T-cell (primary cell): ENCODE measurements around the gene KRT33A. TPM values are rescaled to one million over a fixed set of nuclear protein-coding genes. Genes with fewer than 3 reads are reported as not detected.

ENCODE experiments used
- ATAC-seq, 4 experiments: fragments of 200-7000 bp in 3 of 4; fragments of 150-1000 bp in 1 of 4; cut with Tn5 transposase; replicated peaks in 1 of 4; 1 replicate in 3 of 4; 2 replicates in 1 of 4; pipeline ENCODE4 v1.10.0; 2021; ENCODE audit warnings: moderate library complexity in 3 of 4, mild to moderate bottlenecking in 2 of 4, moderate number of reproducible peaks in 1 of 4
- CTCF ChIA-PET, 2 donors: fragments of 300-600 bp; sonication (Branson Sonifier 250); formaldehyde crosslinking; loops; one replicate each; lab custom pipeline; 2022; ENCODE audit warnings: antibody characterized with exemption in 2 of 2; lab: Charles Lee
- POLR2A ChIA-PET, 2 donors: fragments of 300-600 bp; sonication (Branson Sonifier 250); formaldehyde crosslinking; loops; one replicate each; lab custom pipeline; 2022; ENCODE audit warnings: antibody characterized with exemption in 2 of 2; lab: Charles Lee
- DNase-seq, 35 experiments: peaks; one replicate each; pipeline versions ENCODE4 v3.0.0 to v3.0.0-alpha.2; 2013 to 2023
- H3K27ac ChIP-seq: one replicate; pipeline ENCODE4 v1.5.1; 2013; ENCODE audit warnings: low read length
- H3K27me3 ChIP-seq, 2 experiments: replicated peaks in 1 of 2; 1 replicate in 1 of 2; 2 replicates in 1 of 2; pipeline versions ENCODE4 v1.6.1 to v1.7.0; 2013; ENCODE audit warnings: low read length in 1 of 2, mixed read lengths in 1 of 2; ENCODE audit not compliant: control insufficient read depth in 2 of 2, insufficient read depth in 2 of 2; ENCODE audit errors: extremely low read depth in 1 of 2
- H3K36me3 ChIP-seq, 2 donors: 1 replicate in 1 of 2; 2 replicates in 1 of 2; pipeline versions ENCODE4 v1.6.1 to v1.7.0; 2013; ENCODE audit warnings: low read length in 1 of 2; ENCODE audit not compliant: control insufficient read depth in 2 of 2, insufficient read depth in 1 of 2; ENCODE audit errors: extremely low read depth in 1 of 2
- H3K4me1 ChIP-seq, 2 experiments: 1 replicate in 1 of 2; 2 replicates in 1 of 2; pipeline versions ENCODE4 v1.6.1 to v1.7.0; 2013; ENCODE audit warnings: low read length in 2 of 2, mixed read lengths in 1 of 2; ENCODE audit not compliant: insufficient read depth in 2 of 2, control insufficient read depth in 1 of 2; ENCODE audit errors: extremely low read depth in 1 of 2
- H3K4me3 ChIP-seq, 2 donors: 1 replicate in 1 of 2; 2 replicates in 1 of 2; pipeline versions ENCODE4 v1.5.1 to v1.7.0; 2013; ENCODE audit warnings: mild to moderate bottlenecking in 2 of 2, low read length in 1 of 2, moderate library complexity in 1 of 2; ENCODE audit not compliant: control insufficient read depth in 1 of 2; ENCODE audit errors: extremely low read depth in 1 of 2
- H3K9me3 ChIP-seq: 2 replicates; pipeline ENCODE4 v1.7.0; 2013
- H3K27ac Mint-ChIP-seq, 2 donors: one replicate each; pipeline ENCODE4 v1.8.0; 2020 to 2021; ENCODE audit warnings: mild to moderate bottlenecking in 2 of 2, mixed read lengths in 2 of 2
- H3K27me3 Mint-ChIP-seq, 2 donors: one replicate each; pipeline ENCODE4 v1.8.0; 2021 to 2022; ENCODE audit warnings: mixed read lengths in 2 of 2
- H3K36me3 Mint-ChIP-seq: one replicate; pipeline ENCODE4 v1.8.0; 2021; ENCODE audit warnings: mixed read lengths
- H3K4me1 Mint-ChIP-seq, 3 donors: one replicate each; pipeline ENCODE4 v1.8.0; 2020 to 2022; ENCODE audit warnings: mixed read lengths in 3 of 3, mild to moderate bottlenecking in 1 of 3
- H3K4me3 Mint-ChIP-seq, 3 donors: one replicate each; pipeline ENCODE4 v1.8.0; 2020 to 2022; ENCODE audit warnings: mild to moderate bottlenecking in 3 of 3, mixed read lengths in 3 of 3, moderate library complexity in 3 of 3
- H3K9me3 Mint-ChIP-seq, 3 donors: one replicate each; pipeline ENCODE4 v1.8.0; 2020 to 2022; ENCODE audit warnings: mixed read lengths in 3 of 3
- WGBS: methylation state at CpG from one replicate; pipeline ENCODE4 v1.1.5; 2013; ENCODE audit warnings: missing lambda C conversion rate; ENCODE audit not compliant: insufficient coverage; 5-methylcytosine and 5-hydroxymethylcytosine counted together
- total RNA-seq, 35 experiments: library from RNA in 6 of 35; stranded (reverse) in 6 of 35; fragments of 120-200 nt in 1 of 35; gene quantifications; one replicate each; pipeline versions ENCODE4 v1.2.1 to v1.2.4 and lab custom pipeline; 2013 to 2026

KRT33A gene
- total RNA-seq, 5 donors from 2014 or later (not counting 1 experiment from before 2014, with no cell fraction given): not detected

DNA sequence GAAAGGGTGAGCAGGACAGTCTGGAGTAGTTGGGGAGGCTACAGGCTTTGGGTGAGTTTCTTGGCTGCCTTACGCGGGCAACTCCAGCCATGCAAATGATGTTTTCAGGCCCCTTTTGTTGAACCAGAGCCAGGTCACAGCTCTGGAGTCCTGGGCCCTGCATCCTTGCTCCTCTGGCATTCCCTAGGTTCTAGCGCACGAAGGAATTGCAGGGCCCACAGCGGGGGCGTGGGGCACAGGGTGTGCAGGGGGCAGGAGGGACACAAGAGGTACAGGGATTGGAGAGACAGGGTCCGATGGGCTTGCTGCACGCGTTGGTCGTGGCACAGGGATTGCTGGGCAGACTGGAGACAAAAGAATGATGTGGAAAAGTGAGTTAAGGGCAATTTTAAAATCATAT lies 43.2 kb upstream of the KRT33A start:
- no peaks in the 10 kb centered on the region for H3K36me3 ChIP-seq
- H3K4me1 Mint-ChIP-seq: peaks cover 0 to 3% (median 1%) of the 10 kb centered on the region in 3 donors
- no peaks in the 10 kb centered on the region for H3K27me3 ChIP-seq
- ATAC-seq (no peak), DNase-seq (no peak)
- ChIA-PET POLR2A (no interaction called here), CTCF (no interaction called here)
- no peak overlapping the region for H3K4me3 ChIP-seq
- H3K27ac Mint-ChIP-seq: no peak overlapping the region
- no peaks in the 10 kb centered on the region for H3K9me3 Mint-ChIP-seq
- no peaks in the 10 kb centered on the region for H3K9me3 ChIP-seq
- H3K4me3 Mint-ChIP-seq: no peak overlapping the region
- no peaks in the 10 kb centered on the region for H3K36me3 Mint-ChIP-seq
- WGBS: 82% methylated on average over 5 of the region's 10 CpGs
- peaks cover 5 to 11% of the 10 kb centered on the region in 2 donors for H3K27me3 Mint-ChIP-seq
- no peaks in the 10 kb centered on the region for H3K4me1 ChIP-seq
- no peak overlapping the region for H3K27ac ChIP-seq

- ATAC-seq (no peak), DNase-seq (no peak)
- Histone ChIP-seq H3K4me3 (no peak overlapping the region), H3K4me1 (no peaks in the 10 kb centered on the region), H3K27me3 (no peaks in the 10 kb centered on the region), H3K27ac (no peak overlapping the region), H3K36me3 (no peaks in the 10 kb centered on the region), H3K9me3 (no peaks in the 10 kb centered on the region)
- H3K4me3 Mint-ChIP-seq: no peak overlapping the region
- H3K36me3 Mint-ChIP-seq: no peaks in the 10 kb centered on the region
- peaks cover 0 to 3% (median 1%) of the 10 kb centered on the region in 3 donors for H3K4me1 Mint-ChIP-seq
- WGBS: 71% methylated on average over 3 of the region's 5 CpGs
- H3K27me3 Mint-ChIP-seq: peaks cover 5 to 11% of the 10 kb centered on the region in 2 donors
- H3K27ac Mint-ChIP-seq: no peak overlapping the region
- no peaks in the 10 kb centered on the region for H3K9me3 Mint-ChIP-seq
- POLR2A ChIA-PET: no interaction called here
- CTCF ChIA-PET: no interaction called here
Observed at GRCh38 chr17:41393294-41393693, 42.7 kb upstream of the KRT33A start.

- H3K4me1 ChIP-seq: no peaks in the 10 kb centered on the region
- H3K9me3 Mint-ChIP-seq: peaks cover 0 to 5% (median 2%) of the 10 kb centered on the region in 3 donors
- DNase-seq: no peak
- CTCF ChIA-PET: no interaction called here
- peaks cover 0 to 3% (median 1%) of the 10 kb centered on the region in 3 donors for H3K4me1 Mint-ChIP-seq
- peaks cover 5 to 9% of the 10 kb centered on the region in 2 donors for H3K27me3 Mint-ChIP-seq
- H3K27ac Mint-ChIP-seq: no peak overlapping the region
- POLR2A ChIA-PET: no interaction called here
- H3K27ac ChIP-seq: no peak overlapping the region
- no peaks in the 10 kb centered on the region for H3K9me3 ChIP-seq
- ATAC-seq: no peak
- no peaks in the 10 kb centered on the region for H3K27me3 ChIP-seq
- no peak overlapping the region for H3K4me3 ChIP-seq
- no peak overlapping the region for H3K4me3 Mint-ChIP-seq
- no peaks in the 10 kb centered on the region for H3K36me3 Mint-ChIP-seq
- WGBS: no CpG with 5 or more reads among the region's 1 CpG
- no peaks in the 10 kb centered on the region for H3K36me3 ChIP-seq
Observed at GRCh38 chr17:41392278-41392677, 41.6 kb upstream of the KRT33A start.

DNA sequence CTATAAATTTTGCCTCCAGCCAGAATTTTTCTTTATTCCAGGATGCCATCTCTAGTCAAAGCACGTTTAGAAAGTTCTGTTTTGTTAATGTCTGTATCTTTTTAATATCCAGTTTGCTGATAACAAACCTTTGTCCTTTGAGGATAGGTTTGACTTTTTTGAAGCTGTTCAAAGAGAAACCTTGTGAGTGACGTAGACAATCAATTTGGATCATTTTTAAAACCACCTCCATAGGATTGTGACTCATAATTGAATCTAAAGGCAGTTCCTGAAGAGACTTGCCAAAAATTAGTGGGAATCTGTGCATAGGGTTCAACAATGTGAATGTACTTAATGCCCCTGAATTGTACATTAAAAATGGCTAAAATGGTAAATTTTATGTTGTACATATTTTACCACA lies 40.9 kb upstream of the KRT33A start:
- H3K27me3 ChIP-seq: no peaks in the 10 kb centered on the region
- Mint-ChIP-seq H3K27me3 (peaks cover 5 to 9% of the 10 kb centered on the region in 2 donors), H3K27ac (no peak overlapping the region), H3K9me3 (peaks cover 2 to 9% (median 5%) of the 10 kb centered on the region in 3 donors), H3K4me3 (no peak overlapping the region), H3K4me1 (peaks cover 0 to 3% (median 1%) of the 10 kb centered on the region in 3 donors), H3K36me3 (peaks cover 3% of the 10 kb centered on the region)
- no peak overlapping the region for H3K27ac ChIP-seq
- H3K4me1 ChIP-seq: no peaks in the 10 kb centered on the region
- DNase-seq (no peak), ATAC-seq (no peak)
- ChIA-PET POLR2A (no interaction called here), CTCF (no interaction called here)
- H3K4me3 ChIP-seq: no peak overlapping the region
- no peaks in the 10 kb centered on the region for H3K36me3 ChIP-seq
- H3K9me3 ChIP-seq: no peaks in the 10 kb centered on the region
- WGBS: no CpG with 5 or more reads among the region's 2 CpGs

DNA sequence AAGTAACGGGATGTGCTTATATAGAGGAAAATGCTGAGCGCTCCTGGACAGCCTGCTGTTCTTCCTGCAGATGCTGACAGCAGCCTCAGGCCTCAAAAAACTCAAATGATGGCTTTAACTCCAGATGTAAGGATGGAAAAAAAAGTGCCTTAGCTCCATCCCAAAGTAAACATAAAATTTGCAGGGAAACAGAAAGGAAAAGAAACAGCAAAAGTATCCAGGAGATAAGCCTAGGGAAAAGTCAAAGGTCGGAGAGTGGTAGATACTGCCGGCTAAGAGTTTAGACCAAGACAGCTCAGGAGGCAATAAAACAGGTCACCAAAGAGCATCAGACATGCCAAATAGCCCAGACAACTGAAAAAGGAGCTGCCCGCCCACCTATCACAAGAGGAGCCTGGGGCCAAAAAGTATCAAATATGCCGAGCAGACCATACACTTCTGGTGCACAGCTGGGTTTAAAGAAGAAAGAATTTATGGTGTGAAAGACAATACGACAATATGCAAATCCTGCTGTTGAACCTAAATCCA lies 39.8 kb upstream of the KRT33A start:
- no peaks in the 10 kb centered on the region for H3K4me1 Mint-ChIP-seq
- CTCF ChIA-PET: no interaction called here
- peaks cover 4 to 14% (median 8%) of the 10 kb centered on the region in 3 donors for H3K9me3 Mint-ChIP-seq

GRCh38 chr17:41387670-41388069 lies 37.0 kb upstream of the KRT33A start:
- CTCF ChIA-PET: interaction anchor here in 1 of 2 donors (0.6 kb wide), 1 partner anchor 260 kb away, joined by 4 read pairs; no protein-coding TSS in a partner anchor
- Histone ChIP-seq H3K9me3 (no peaks in the 10 kb centered on the region), H3K36me3 (no peaks in the 10 kb centered on the region), H3K4me3 (no peak overlapping the region), H3K27ac (no peak overlapping the region), H3K27me3 (no peaks in the 10 kb centered on the region), H3K4me1 (no peaks in the 10 kb centered on the region)
- H3K27me3 Mint-ChIP-seq: peaks cover 5 to 9% of the 10 kb centered on the region in 2 donors
- DNase-seq: no peak
- no peak overlapping the region for H3K27ac Mint-ChIP-seq
- peaks cover 4 to 17% (median 8%) of the 10 kb centered on the region in 3 donors for H3K9me3 Mint-ChIP-seq
- POLR2A ChIA-PET: interaction anchor here in 1 of 2 donors (0.7 kb wide), 1 partner anchor 1258 kb away, joined by 4 read pairs; no protein-coding TSS in a partner anchor
- ATAC-seq: no peak
- H3K4me3 Mint-ChIP-seq: no peak overlapping the region
- H3K4me1 Mint-ChIP-seq: no peaks in the 10 kb centered on the region
- H3K36me3 Mint-ChIP-seq: peaks cover 4% of the 10 kb centered on the region
- WGBS: no CpG with 5 or more reads among the region's 4 CpGs

More for the DNA sequence above, 39.8 kb upstream of the KRT33A start:
- Histone ChIP-seq H3K27ac (no peak overlapping the region), H3K4me3 (no peak overlapping the region), H3K9me3 (no peaks in the 10 kb centered on the region), H3K27me3 (no peaks in the 10 kb centered on the region), H3K36me3 (no peaks in the 10 kb centered on the region), H3K4me1 (no peaks in the 10 kb centered on the region)
- WGBS: 90% methylated on average over 2 of the region's 7 CpGs
- Mint-ChIP-seq H3K27me3 (peaks cover 5 to 9% of the 10 kb centered on the region in 2 donors), H3K4me3 (no peak overlapping the region), H3K27ac (no peak overlapping the region), H3K36me3 (peaks cover 4% of the 10 kb centered on the region)
- no peak for ATAC-seq
- no peak for DNase-seq
- POLR2A ChIA-PET: no interaction called here
